ENCODE results near the gene FILIP1L.

FILIP1L gene

DNA sequence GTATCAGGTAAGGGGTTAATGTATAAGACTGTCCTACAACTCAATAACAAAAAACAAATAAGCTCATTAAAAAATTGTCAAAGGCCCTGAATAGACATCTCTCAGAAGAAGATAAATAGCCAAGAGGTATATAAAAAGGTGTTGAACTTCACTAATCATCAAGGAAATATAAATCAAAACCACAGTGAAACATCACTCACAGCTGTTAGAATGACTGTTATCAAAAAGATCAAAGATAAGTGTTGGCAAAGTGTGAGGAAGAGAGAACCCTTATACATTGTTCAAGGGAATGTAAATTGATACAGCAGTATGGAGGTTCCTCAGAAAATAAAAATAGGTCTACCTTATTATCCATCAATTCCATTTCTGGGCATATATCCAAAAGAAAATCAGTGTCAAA, 95.5 kb downstream of the FILIP1L start:
- no peak for TF ChIP-seq FOXP2 (optimal IDR thresholded peaks at IDR 0.05; ENCODE audit: borderline replicate concordance, extremely low read depth, extremely low read length, insufficient read depth)
- no peak for TF ChIP-seq SIN3A (IDR thresholded peaks at IDR 0.05; ENCODE audit: borderline replicate concordance, insufficient read depth, low read length)
- TF ChIP-seq POLR2AphosphoS5 (IDR thresholded peaks at IDR 0.05; ENCODE audit: low read depth, low read length) = no peak
- TF ChIP-seq, protein P1, sequence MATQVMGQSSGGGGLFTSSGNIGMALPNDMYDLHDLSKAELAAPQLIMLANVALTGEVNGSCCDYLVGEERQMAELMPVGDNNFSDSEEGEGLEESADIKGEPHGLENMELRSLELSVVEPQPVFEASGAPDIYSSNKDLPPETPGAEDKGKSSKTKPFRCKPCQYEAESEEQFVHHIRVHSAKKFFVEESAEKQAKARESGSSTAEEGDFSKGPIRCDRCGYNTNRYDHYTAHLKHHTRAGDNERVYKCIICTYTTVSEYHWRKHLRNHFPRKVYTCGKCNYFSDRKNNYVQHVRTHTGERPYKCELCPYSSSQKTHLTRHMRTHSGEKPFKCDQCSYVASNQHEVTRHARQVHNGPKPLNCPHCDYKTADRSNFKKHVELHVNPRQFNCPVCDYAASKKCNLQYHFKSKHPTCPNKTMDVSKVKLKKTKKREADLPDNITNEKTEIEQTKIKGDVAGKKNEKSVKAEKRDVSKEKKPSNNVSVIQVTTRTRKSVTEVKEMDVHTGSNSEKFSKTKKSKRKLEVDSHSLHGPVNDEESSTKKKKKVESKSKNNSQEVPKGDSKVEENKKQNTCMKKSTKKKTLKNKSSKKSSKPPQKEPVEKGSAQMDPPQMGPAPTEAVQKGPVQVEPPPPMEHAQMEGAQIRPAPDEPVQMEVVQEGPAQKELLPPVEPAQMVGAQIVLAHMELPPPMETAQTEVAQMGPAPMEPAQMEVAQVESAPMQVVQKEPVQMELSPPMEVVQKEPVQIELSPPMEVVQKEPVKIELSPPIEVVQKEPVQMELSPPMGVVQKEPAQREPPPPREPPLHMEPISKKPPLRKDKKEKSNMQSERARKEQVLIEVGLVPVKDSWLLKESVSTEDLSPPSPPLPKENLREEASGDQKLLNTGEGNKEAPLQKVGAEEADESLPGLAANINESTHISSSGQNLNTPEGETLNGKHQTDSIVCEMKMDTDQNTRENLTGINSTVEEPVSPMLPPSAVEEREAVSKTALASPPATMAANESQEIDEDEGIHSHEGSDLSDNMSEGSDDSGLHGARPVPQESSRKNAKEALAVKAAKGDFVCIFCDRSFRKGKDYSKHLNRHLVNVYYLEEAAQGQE (IDR thresholded peaks at IDR 0.05; ENCODE audit: insufficient read depth in 1 of 2, low read depth in 2 of 2, low read length in 2 of 2) = no peak
- TF ChIP-seq TAF1 (IDR thresholded peaks at IDR 0.05; ENCODE audit: borderline replicate concordance, insufficient read depth, low read length) = no peak

DNA sequence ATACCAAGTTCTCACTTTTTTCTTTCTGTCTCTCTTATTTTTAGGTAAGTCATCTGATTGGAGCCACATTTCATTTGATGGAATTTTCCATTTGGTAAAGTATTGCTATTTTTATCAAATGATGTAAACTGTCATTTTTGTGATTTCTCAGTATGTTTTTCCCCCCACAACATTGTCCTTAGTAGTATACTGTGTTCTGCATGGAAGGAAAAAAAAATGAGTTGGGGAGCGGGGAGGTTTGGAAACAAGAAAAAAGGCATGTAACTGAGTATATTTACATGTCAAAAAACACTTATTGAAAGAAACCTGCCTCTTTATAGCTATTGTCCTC, 104.2 kb downstream of the FILIP1L start:
- TF ChIP-seq TAF1 (IDR thresholded peaks at IDR 0.05; ENCODE audit: borderline replicate concordance, insufficient read depth, low read length) = no peak
- no peak for TF ChIP-seq SIN3A (IDR thresholded peaks at IDR 0.05; ENCODE audit: borderline replicate concordance, insufficient read depth, low read length)
- no peak for TF ChIP-seq POLR2AphosphoS5 (IDR thresholded peaks at IDR 0.05; ENCODE audit: low read depth, low read length)
- TF ChIP-seq, protein P1 (IDR thresholded peaks at IDR 0.05; ENCODE audit: insufficient read depth in 1 of 2, low read depth in 2 of 2, low read length in 2 of 2) = no peak

DNA sequence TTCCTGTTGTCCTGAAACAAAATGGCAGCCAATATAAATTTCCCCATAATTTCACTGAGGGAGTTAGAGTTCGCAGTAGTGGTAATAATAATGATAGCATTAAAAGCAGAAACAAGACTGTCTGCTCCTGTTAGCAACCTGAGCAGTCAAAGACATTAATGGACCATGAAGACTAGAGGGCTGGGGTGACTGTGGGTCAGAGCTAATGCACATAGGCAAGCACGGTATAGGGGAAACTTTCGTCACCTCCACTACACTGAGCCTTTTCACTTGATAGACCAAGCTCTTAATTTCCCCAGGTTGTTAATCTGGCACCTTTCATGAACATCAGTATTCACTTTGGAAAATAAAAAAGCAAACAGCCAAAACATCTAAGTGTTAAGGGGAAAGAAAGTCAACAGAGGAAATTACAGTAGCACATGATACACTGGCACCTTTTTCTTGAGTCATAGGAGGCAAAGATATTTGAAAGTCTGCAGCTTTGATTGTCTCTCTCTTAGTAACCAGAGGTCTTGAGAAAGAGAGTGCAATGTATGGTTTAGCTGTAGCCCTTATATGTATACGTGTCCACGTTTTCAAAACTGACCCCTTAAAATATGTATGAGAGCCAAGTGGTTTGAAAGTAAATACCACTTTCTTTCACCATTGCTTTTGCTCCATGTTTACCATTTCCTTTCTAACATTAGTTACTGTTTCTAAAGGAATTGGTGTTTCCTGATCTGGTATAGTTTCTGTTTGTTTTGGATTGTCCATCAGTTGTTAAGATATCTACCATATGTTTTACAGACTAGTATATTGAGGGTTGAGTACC, 104.8 kb downstream of the FILIP1L start:
- TF ChIP-seq TAF1 (IDR thresholded peaks at IDR 0.05; ENCODE audit: borderline replicate concordance, insufficient read depth, low read length) (no peak), FOXP2 (optimal IDR thresholded peaks at IDR 0.05; ENCODE audit: borderline replicate concordance, extremely low read depth, extremely low read length, insufficient read depth) (no peak), POLR2AphosphoS5 (IDR thresholded peaks at IDR 0.05; ENCODE audit: low read depth, low read length) (no peak), SIN3A (IDR thresholded peaks at IDR 0.05; ENCODE audit: borderline replicate concordance, insufficient read depth, low read length) (no peak)
- TF ChIP-seq, protein P1 (IDR thresholded peaks at IDR 0.05; ENCODE audit: insufficient read depth in 1 of 2, low read depth in 2 of 2, low read length in 2 of 2) = no peak

GRCh38 chr3:100008081-100008698, 106.1 kb downstream of the FILIP1L start:
- TF ChIP-seq POLR2AphosphoS5 (IDR thresholded peaks at IDR 0.05; ENCODE audit: low read depth, low read length) (no peak), FOXP2 (optimal IDR thresholded peaks at IDR 0.05; ENCODE audit: borderline replicate concordance, extremely low read depth, extremely low read length, insufficient read depth) (no peak), TAF1 (IDR thresholded peaks at IDR 0.05; ENCODE audit: borderline replicate concordance, insufficient read depth, low read length) (no peak), SIN3A (IDR thresholded peaks at IDR 0.05; ENCODE audit: borderline replicate concordance, insufficient read depth, low read length) (no peak)
- TF ChIP-seq, protein P1 (IDR thresholded peaks at IDR 0.05; ENCODE audit: insufficient read depth in 1 of 2, low read depth in 2 of 2, low read length in 2 of 2) = no peak
